Type B pancreatic cell (in vitro differentiated cells): ENCODE data around the gene CPNE7. TPM values are rescaled to one million over a fixed set of nuclear protein-coding genes. Genes with fewer than 3 reads are reported as not detected.

Source experiments
- DNase-seq: peaks from one replicate; pipeline ENCODE4 v3.0.0; 2021; ENCODE audit warnings: mixed read lengths; ENCODE audit not compliant: unreplicated experiment; ENCODE audit errors: extremely low spot score
- H3K27ac Mint-ChIP-seq: 2 replicates; pipeline ENCODE4 v1.8.0; 2021; ENCODE audit warnings: mild to moderate bottlenecking, mixed read lengths
- H3K27me3 Mint-ChIP-seq: 2 replicates; pipeline ENCODE4 v1.8.0; 2021; ENCODE audit warnings: mixed read lengths
- H3K36me3 Mint-ChIP-seq: 2 replicates; pipeline ENCODE4 v1.8.0; 2021; ENCODE audit warnings: mixed read lengths
- H3K4me1 Mint-ChIP-seq: one replicate; pipeline ENCODE4 v1.8.0; 2021; ENCODE audit warnings: mixed read lengths; ENCODE audit not compliant: unreplicated experiment
- H3K4me3 Mint-ChIP-seq: 2 replicates; pipeline ENCODE4 v1.8.0; 2021; ENCODE audit warnings: mild to moderate bottlenecking, mixed read lengths
- H3K9me3 Mint-ChIP-seq: 2 replicates; pipeline ENCODE4 v1.8.0; 2021; ENCODE audit warnings: mixed read lengths
- total RNA-seq: library from RNA; stranded (reverse); gene quantifications from 2 replicates; pipeline ENCODE4 v1.2.1, GENCODE V29; 2021; ENCODE audit warnings: low replicate concordance
- TF ChIP-seq, protein P1 (sequence below): fragments of 200-600 bp; sonication (generic); conservative IDR thresholded peaks from 2 replicates; pipeline ENCODE4 v1.5.0; 2021; ENCODE audit warnings: antibody characterized with exemption, mild to moderate bottlenecking

CPNE7 gene
- total RNA-seq, 1 donor from 2014 or later: 6.5 TPM

DNA sequence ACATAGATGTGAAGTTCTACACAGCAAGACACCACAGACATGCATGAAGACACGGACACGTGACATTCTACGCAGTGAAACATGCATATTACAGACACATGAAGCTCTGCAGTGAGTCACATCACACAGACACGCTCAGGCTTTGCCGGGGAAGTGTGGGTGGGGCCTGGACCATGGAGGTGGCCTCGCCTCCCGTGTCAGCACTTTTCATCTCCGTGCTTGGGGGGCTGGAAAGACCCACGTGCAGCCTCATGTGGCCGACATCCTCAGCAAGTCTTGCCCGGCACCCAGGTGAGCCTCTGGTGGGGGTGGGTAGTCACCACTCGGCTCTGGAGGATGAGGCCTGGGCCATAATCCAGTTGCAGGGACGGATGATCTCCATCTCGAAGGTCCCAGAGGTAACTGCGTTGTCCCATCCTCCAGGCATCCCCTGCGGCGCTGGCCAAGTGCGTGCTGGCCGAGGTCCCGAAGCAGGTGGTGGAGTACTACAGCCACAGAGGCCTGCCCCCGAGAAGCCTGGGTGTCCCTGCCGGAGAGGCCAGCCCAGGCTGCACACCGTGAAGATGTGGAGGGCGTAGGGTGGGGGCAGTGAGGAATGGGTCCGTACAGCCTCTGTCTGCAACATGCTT, 20.6 kb downstream of the CPNE7 start:
- no peak for DNase-seq
- H3K4me3 Mint-ChIP-seq: no peak overlapping the region
- no peaks in the 10 kb centered on the region for H3K9me3 Mint-ChIP-seq
- H3K36me3 Mint-ChIP-seq: no peaks in the 10 kb centered on the region
- no peaks in the 10 kb centered on the region for H3K4me1 Mint-ChIP-seq
- no peak overlapping the region for H3K27ac Mint-ChIP-seq
- H3K27me3 Mint-ChIP-seq: no peaks in the 10 kb centered on the region
- TF ChIP-seq, protein P1, sequence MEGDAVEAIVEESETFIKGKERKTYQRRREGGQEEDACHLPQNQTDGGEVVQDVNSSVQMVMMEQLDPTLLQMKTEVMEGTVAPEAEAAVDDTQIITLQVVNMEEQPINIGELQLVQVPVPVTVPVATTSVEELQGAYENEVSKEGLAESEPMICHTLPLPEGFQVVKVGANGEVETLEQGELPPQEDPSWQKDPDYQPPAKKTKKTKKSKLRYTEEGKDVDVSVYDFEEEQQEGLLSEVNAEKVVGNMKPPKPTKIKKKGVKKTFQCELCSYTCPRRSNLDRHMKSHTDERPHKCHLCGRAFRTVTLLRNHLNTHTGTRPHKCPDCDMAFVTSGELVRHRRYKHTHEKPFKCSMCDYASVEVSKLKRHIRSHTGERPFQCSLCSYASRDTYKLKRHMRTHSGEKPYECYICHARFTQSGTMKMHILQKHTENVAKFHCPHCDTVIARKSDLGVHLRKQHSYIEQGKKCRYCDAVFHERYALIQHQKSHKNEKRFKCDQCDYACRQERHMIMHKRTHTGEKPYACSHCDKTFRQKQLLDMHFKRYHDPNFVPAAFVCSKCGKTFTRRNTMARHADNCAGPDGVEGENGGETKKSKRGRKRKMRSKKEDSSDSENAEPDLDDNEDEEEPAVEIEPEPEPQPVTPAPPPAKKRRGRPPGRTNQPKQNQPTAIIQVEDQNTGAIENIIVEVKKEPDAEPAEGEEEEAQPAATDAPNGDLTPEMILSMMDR: no peak

DNA sequence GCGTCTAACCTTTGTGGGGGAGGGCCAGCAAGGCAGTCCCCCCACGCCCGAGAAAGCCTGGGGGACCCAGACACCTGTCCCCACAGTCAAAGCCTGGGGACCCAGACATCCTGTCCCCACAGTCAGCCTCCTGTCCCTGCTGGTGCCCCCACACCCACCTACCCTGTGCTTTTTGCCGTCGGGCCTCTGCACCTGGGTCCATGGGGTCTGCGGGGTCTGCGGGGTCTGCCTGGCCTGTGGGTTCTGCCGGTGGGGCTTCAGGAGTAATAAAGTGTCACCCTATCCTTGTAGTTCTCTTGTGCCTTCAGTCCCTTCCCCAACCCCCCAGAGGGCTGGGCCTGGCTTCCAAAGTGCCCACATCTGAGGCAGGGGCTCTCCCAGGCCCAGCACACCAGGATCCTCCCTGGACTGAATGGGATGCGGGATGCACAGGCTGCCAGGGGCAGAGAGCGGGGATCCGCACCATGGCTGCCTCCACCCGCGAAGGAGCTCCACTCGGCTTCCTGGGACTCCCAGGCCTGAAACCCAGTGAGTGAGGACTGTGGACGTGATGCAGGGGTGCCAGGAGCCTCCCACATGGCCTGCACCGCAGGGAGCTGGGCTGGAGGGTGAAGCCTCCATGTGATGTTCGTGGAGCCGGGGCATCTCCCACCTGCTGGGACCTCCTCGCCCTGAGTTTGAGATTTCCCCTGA, 21.5 kb downstream of the CPNE7 start:
- DNase-seq: no peak
- H3K4me3 Mint-ChIP-seq: no peak overlapping the region
- no peaks in the 10 kb centered on the region for H3K27me3 Mint-ChIP-seq
- TF ChIP-seq, protein P1: no peak
- H3K27ac Mint-ChIP-seq: no peak overlapping the region
- no peaks in the 10 kb centered on the region for H3K36me3 Mint-ChIP-seq
- no peaks in the 10 kb centered on the region for H3K4me1 Mint-ChIP-seq
- no peaks in the 10 kb centered on the region for H3K9me3 Mint-ChIP-seq

DNA sequence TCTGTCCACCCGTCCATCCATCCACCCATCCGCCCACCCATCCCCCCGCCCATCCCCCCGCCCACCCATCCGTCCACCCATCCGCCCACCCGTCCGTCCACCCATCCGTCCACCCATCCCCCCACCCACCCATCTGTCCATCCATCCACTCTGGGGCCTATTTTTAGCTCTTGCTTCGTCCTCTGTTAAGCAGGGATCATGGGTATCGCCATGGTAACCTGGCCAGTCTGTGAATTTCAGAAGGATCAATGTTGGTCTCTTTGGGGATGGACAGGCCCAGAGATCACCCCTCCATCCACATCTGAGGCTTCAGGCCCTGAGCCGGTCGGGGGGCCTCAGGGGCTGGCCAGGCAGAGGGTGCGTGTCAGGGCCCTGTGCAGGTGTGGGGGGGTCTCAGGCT, 22.6 kb downstream of the CPNE7 start:
- Mint-ChIP-seq H3K27me3 (peaks cover 4% of the 10 kb centered on the region), H3K36me3 (no peaks in the 10 kb centered on the region), H3K9me3 (no peaks in the 10 kb centered on the region), H3K4me3 (no peak overlapping the region), H3K4me1 (peaks cover 5% of the 10 kb centered on the region), H3K27ac (no peak overlapping the region)
- no peak for DNase-seq
- TF ChIP-seq, protein P1: no peak

DNA sequence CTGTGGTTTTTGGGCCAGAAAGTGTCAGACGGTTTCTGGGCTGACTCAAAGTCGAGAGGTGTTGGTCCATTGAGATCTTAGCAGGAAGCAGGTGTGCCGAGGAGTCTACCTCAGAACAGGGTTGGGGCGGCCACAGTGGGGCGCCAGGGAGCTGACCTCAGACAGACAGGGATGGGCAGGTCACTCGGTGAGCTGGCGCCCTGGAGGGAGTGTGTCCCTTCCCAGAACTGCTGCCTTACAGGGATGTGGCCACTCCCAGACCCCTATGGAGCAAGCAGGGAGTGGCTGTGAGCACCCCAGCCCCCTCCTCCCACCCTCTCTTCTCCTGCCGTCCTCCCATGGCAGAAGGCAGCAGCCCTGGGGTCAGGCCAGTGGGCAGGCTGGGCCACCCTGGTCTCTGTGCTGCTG, 23.9 kb downstream of the CPNE7 start:
- peaks cover 5% of the 10 kb centered on the region for H3K4me1 Mint-ChIP-seq
- H3K9me3 Mint-ChIP-seq: no peaks in the 10 kb centered on the region
- H3K4me3 Mint-ChIP-seq: no peak overlapping the region
- peaks cover 4% of the 10 kb centered on the region for H3K27me3 Mint-ChIP-seq
- no peak for DNase-seq
- TF ChIP-seq, protein P1: peak; percentile 48
- H3K27ac Mint-ChIP-seq: no peak overlapping the region
- H3K36me3 Mint-ChIP-seq: no peaks in the 10 kb centered on the region

- DNase-seq: no peak
- Mint-ChIP-seq H3K4me1 (peaks cover 5% of the 10 kb centered on the region), H3K36me3 (no peaks in the 10 kb centered on the region), H3K27me3 (peaks cover 4% of the 10 kb centered on the region), H3K9me3 (no peaks in the 10 kb centered on the region), H3K27ac (no peak overlapping the region), H3K4me3 (no peak overlapping the region)
- TF ChIP-seq, protein P1: no peak
Observed at GRCh38 chr16:89599902-89600301, 24.3 kb downstream of the CPNE7 start.
